GM19351 (cell line): ENCODE results near the gene CSPG4.
"Not testable (repeated sequence)": the region's sequence is repeated elsewhere in the genome, so short reads cannot be mapped to it uniquely, and the experiment has no call there.

ENCODE experiments used
- ATAC-seq: cut with Tn5 transposase; IDR thresholded peaks from one replicate; pipeline ENCODE4 v1.9.1; 2021; ENCODE audit warnings: mild to moderate bottlenecking, moderate library complexity; ENCODE audit not compliant: unreplicated experiment

The CSPG4 gene

GRCh38 chr15:75649848-75650247 is 62.8 kb downstream of the CSPG4 start:
- ATAC-seq: no peak

DNA sequence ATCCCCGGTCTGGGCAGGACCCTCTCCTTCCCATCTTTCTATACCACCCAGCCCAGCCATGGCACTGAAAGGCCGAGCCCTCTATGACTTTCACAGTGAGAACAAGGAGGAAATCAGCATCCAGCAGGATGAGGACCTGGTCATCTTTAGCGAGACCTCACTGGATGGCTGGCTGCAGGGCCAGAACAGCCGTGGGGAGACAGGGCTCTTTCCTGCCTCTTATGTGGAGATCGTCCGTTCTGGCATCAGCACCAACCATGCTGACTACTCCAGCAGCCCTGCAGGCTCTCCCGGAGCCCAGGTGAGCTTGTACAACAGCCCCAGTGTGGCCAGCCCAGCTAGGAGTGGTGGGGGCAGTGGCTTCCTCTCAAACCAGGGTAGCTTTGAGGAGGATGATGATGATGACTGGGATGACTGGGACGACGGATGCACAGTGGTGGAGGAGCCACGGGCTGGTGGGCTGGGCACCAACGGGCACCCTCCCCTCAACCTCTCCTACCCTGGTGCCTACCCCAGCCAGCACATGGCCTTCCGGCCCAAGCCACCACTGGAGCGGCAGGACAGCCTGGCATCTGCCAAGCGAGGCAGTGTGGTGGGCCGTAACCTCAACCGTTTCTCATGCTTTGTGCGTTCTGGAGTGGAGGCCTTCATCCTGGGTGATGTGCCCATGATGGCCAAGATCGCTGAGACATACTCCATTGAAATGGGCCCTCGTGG is 63.4 kb downstream of the CSPG4 start:
- ATAC-seq: no peak

DNA sequence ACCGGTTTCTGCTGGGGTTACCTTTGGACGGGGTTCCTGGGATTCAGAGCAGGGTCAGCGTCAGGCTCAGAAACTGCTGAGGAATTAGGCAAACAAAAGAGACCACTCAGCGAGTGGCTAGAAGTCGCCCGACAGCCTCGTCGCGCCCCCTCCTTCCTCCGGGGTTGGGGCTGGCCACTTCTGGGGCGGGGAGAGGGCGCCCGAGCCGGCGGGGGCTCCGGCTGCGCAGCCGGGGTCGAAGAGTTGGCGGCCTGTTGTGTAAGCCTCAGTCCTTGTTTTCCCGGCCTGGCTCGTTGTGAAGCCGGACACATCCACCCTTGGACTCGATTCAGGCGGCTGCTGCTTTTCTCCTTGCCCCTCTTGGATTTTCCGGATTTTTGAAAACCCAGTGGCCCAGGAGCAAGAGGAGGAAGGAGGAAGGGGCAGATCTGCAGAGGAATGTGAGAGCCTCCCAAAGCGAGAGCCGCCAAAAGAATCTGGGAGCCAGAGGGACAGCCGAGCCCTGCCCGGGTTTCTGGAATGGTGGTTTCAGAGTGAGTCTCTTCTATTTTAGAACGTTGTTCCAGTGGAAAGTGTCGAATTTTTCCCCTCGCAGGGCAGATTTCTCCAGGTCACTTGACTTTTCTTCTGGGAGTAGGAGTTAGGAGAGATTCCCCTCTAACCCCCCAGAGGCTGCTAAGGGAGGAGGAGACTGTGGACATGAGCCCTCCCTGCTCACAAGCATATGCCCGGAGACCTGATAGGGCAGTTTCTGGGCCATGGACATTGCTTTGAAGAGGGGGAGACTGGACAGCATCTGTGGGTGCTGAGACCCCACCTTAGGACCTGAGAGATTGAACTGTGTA is 64.3 kb downstream of the CSPG4 start:
- no peak for ATAC-seq

DNA sequence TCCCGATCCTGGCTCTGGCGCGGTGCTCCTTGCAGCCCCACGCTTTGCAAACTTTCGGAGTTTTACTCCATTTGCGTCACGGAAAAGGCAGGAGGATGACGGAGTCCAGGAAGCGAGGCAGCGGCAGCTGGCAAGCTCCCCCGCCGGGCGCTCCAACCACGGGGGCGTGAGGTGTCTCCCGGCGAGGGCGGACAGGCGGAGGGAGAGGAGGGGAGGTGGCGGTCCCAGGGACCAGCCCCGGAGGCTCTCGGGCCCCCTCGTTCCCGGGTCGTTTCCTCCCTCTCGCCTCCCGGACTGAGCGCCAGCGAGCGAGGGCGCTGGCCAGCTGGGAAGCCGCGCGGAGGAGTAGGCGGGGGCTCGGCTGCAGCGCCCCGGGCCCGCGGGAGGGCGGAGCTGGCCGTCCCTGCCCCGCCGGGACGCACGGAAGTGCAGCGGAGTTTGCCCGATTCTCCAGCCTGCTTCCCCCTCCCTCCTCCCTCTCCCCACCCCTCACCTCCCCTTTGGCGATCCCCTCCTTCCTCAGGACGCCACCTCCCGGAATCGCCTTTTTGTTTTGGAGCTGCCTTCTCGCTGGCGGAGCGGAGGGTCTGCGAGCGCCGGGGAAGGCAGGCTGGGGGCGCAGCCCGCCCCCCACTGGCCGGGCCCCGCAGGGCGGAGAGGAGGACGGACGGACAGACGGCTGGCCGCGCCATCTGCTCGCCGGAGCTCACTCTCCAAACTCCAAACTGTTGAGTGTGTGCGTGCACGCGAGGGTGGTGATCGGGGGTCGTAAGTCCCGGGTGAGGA is 65.1 kb downstream of the CSPG4 start, which contains the start of gene SNX33:
Gene SNX33, plus strand, starts transcription at position 543 of the 786 bp plus-strand sequence. CDS start 1,191 bp downstream, outside the sequence.
- ATAC-seq: peak; percentile 47

GRCh38 chr15:75646944-75647364 is 65.7 kb downstream of the CSPG4 start:
- ATAC-seq: no peak

DNA sequence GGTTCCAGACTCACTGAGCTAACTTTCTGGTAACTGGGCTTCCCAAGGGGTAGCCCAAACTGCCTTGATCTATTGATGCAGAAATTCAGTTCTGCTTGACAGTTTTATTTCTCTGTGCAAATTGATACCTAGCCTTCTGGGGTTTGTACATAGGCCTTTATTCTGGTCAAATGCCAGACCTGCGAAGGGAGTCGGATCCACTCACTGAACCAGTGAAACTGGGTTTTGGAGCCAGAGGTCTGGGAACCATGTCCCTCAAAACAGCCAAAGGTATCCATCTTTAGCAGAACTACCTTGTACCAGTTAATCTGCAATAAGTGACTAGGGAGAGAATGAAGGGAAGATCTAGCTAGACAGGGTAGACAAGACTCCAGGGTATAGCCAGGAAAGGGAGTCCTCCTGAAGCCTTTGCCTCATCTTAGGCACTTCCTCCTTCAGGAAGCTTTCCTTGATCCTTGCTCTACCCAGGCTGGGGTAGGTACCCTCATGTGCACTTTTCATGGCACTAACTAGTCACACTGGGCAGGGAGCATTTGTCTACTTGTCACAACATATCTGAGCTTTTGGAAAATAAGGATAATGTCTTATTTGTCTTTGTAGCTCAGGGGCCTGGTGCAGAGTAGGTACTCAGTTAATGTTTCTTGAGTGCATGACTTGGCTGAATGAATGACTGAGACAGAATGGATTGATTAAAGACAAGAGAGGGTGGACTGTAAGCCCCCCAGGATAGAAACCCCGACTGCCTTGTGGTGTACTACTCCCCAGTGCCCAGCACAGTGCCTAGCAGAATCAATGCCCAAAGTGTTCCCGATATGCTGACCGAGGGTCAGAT is 66.3 kb downstream of the CSPG4 start:
- no peak for ATAC-seq

GRCh38 chr15:75644376-75644775 is 68.3 kb downstream of the CSPG4 start:
- no peak for ATAC-seq

GRCh38 chr15:75641603-75642002 is 71.0 kb downstream of the CSPG4 start:
- ATAC-seq: no peak

DNA sequence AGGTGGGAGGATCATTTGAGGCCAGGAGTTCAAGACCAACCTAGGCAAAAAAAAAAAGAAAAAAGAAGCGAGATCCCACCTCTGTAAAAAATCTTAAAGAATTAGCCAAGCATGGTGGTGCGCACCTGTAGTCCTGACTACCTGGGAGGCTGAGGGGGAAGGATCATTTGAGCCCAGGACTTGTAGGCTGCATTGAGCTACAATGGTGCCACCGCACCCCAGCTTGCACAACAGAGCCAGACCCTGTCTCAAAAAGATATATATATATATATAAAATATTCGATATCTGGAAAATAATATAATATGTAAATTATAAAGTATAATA is 71.5 kb downstream of the CSPG4 start:
- no peak for ATAC-seq

- peak; percentile 33 for ATAC-seq
Measured at GRCh38 chr15:75640483-75641178, 72.0 kb downstream of the CSPG4 start.

DNA sequence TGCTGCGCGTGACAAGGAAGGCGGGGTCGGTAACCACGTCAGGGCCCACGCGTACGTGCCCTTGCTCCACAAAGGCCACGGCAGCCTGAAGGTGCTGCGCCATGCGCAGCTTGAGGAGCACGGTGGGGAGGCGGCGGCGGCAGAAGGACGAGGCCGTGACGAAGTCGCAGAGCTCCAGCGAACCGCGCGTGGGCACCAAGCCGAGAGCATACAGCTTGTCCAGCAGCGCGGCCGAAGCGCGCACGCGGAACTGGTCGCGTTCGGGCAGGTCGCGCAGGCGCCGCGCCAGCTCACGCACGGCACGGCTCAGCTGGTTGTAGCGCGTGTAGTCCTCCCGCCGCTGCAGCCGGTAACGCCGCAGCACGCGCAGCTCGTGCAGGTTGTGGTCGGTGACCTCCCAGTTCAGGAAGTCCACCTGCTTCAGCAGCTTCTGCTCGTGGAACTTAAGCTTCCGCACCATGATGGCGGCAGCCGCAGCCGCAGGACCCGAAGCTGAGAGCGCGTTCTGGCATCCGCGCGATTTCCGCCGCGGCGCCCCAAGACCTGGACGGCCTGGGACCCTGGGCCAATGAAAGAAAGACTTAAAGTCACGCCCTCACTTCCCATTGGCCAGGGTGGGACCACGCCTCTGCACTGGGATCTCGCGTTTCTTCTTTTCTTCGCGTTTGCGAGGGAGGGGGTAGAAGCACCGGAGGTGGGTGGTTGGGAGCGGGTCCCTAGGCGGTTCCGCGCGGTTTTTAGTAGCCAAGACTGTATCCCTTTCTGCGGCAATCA is 72.8 kb downstream of the CSPG4 start, which contains the start of gene IMP3:
Gene IMP3, minus strand, starts transcription at position 516 of the 774 bp plus-strand sequence. Its CDS starts 56 bp downstream, at position 460.
- ATAC-seq: peak; percentile 89

- ATAC-seq: no peak
Measured at GRCh38 chr15:75639191-75639708, 73.4 kb downstream of the CSPG4 start.

DNA sequence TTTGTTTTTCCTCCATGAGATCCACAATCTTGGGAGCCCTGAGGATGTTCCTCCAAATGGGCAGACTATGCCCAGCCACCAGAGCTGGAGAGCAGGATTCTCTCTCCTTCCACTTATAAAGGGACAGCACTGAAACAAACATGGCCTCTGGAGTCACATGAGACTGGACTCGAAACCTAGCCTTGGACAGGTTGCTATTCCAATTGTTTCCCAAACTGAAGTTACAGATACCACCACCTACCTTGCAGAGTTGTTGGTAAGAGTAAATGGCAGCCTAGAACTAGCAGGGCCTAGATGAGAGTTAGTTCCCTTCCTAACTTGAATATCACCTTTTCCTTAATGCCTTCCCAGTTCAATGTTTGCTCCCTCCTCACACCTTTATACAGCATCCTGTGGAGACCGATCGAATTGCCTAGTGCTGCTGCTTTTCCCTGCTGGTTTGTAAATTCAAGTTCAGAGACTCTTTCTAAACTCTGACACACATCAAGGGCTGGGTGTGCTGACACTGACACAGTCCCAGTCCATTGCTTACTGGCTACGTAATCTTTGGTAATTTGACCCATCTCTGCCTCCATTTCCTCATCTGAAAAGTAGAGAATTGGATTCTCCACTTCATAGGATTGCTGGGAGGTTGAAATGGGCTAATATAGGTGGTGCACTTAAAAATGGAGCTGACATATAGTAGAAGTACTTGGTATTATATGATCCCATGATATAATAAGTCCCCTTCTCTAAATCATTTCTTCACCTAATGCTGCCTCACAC is 75.2 kb downstream of the CSPG4 start:
- ATAC-seq: no peak

DNA sequence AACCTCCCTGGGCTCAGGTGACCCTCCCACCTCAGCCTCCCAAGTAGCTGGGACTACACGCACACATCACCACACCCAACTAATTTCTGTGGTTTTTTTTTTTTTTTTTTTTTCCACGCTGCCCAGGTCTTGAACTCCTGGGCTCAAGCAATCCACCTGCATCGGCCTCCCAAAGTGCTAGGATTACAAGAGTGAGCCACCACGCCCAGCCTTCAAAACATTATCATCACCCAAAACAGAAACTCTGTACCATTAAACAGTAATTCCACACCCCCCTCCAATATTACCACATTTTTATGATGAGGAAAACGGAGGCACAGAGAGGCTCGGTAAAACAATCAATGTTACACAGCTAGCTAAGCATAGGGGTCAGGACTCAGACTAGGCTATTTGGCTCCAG is 76.6 kb downstream of the CSPG4 start:
- no peak for ATAC-seq

GRCh38 chr15:75633922-75634321 is 78.7 kb downstream of the CSPG4 start:
- not testable (repeated sequence) for ATAC-seq

DNA sequence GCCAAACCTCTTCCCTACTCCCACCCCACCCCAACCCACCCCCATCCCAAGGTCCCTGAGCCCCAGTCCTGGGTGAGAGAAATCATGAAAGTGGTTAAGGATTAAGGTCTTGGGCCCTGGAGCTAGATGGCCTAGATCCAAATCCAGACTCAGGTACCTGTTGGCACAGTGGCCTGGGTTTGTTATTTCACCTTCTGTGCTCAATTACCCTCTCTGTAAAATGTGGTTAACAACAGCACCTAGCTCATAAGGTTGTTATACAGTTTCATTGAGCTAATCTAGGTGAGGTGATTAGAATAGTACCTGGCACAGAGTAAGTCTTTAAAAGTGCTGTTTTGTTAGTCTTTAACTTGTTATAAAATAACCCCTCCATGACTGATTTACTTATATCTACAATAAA is 80.7 kb downstream of the CSPG4 start:
- ATAC-seq: no peak

DNA sequence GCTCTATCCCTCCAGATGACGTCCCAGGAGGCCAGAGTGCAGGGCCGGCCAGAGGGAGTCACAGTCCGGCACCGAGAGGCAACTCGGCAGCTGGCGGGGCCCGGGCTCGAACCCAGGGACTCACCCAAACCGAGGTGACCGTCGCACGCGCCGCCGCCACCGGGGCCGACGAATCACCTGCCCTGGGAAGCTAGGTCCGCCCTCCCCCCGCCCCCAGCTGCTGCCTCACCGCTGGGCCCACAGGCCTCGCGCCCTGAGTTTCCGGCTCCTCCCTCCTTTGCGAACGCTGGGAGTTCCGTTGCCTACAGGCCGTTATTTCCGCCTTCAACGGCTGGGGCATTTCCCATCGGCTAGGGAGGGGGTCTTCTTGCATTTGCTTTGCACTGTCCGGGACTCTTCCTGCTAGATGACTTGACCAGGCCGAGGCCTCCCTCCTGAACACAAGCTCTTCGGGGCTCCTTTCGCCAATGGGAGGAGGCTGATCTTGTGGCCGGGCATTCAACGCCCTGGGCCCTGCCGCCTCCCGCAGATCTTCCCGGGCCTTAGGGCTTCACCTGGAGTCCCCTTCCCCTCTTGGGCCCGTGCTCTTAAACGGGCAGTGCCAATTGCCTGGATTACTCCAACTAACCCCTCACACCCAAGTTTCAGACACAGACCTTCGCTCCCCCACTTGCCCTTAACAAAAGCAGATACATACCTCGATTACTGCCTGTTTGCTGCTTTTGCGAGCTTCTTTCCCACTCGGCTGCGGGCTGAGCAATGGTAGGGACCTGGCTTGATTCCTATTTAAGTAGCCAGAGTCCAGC is 86.9 kb downstream of the CSPG4 start, which contains the start of gene SNUPN:
Gene SNUPN, minus strand, starts transcription at position 184 of the 806 bp plus-strand sequence. CDS start 4,674 bp downstream, outside the sequence.
- ATAC-seq: peak; percentile 76
